H1 (cell line): ENCODE data around the gene UGT2B15. TPM values are rescaled to one million over a fixed set of nuclear protein-coding genes. Genes with fewer than 3 reads are reported as not detected.

ENCODE experiments used
- polyA plus RNA-seq, 7 experiments: library from polyadenylated mRNA; depleted of rRNA in 3 of 7; stranded (reverse) in 5 of 7; unstranded in 2 of 7; fragments of >200 nt in 5 of 7; fragments of 200-250 nt in 2 of 7; gene quantifications; 1 replicate in 5 of 7; 2 replicates in 1 of 7; 4 replicates in 1 of 7; pipeline versions ENCODE4 v1.2.1 to v1.2.3, GENCODE V29; 2011 to 2013; ENCODE audit warnings: missing spikeins in 2 of 7, mixed read lengths in 2 of 7
- total RNA-seq: library from RNA; stranded (reverse); fragmentation: NEBNext Ultra II Directional; extraction: Animal tissue kit (Norgen Biotek cat#: 25700); gene quantifications from 2 replicates; pipeline ENCODE4 v1.2.1, GENCODE V29; 2021

Gene UGT2B15
- total and polyA plus RNA-seq, 2 of the 8 experiments (the other 6 are each of a cell fraction or from before 2014, with no cell fraction given) = not detected

Other genes starting within 250 kb of the UGT2B15 start
- gene TMPRSS11E, start 223.2 kb downstream of the UGT2B15 start, total RNA-seq = 0.71 and 0.96 TPM in 2 replicates
- gene TMPRSS11E, start 223.2 kb downstream of the UGT2B15 start, polyA plus RNA-seq (2011; rRNA removed) = 0.25 and 0.38 TPM in 2 replicates
- gene UGT2B17, start 94.3 kb downstream of the UGT2B15 start, total RNA-seq = not detected in 2 replicates
- not detected in 2 replicates for gene UGT2B17, start 94.3 kb downstream of the UGT2B15 start, polyA plus RNA-seq (2011; rRNA removed)
- gene UGT2B10, start 145.3 kb upstream of the UGT2B15 start, total RNA-seq = not detected in 2 replicates
- not detected in 2 replicates for gene UGT2B10, start 145.3 kb upstream of the UGT2B15 start, polyA plus RNA-seq (2011; rRNA removed)